K562 (cell line): ENCODE results near the gene POR. TPM values are rescaled to one million over a fixed set of nuclear protein-coding genes. Genes with fewer than 3 reads are reported as not detected.

ENCODE experiments used
- BMI1 ChIP-seq: fragments of 150-350 bp; IDR thresholded peaks from 2 replicates; pipeline ENCODE4 v1.6.1; 2014; ENCODE audit warnings: low read length
- FOXA3 ChIP-seq, 2 experiments: fragments of 450-650 bp in 1 of 2; sonication (generic) in 1 of 2; formaldehyde crosslinking; IDR thresholded peaks in 1 of 2; conservative IDR thresholded peaks in 1 of 2; 2 replicates each; pipeline versions ENCODE4 v1.4.0 to v1.8.0; 2020 to 2022; ENCODE audit warnings: mild to moderate bottlenecking in 2 of 2, missing genetic modification reagents in 1 of 2
- KAT7 ChIP-seq: sonication (generic); formaldehyde crosslinking; IDR thresholded peaks from 2 replicates; pipeline ENCODE4 v1.8.0; 2022; ENCODE audit warnings: missing genetic modification reagents, mild to moderate bottlenecking, borderline replicate concordance
- KLF13 ChIP-seq: fragments of 450-650 bp; IDR thresholded peaks from 2 replicates; pipeline ENCODE4 v1.6.1; 2016; ENCODE audit warnings: missing genetic modification characterization, low read depth, mild to moderate bottlenecking, missing compliant biosample characterization, moderate library complexity, borderline replicate concordance
- MGA ChIP-seq: fragments of 450-650 bp; IDR thresholded peaks from 2 replicates; pipeline ENCODE4 v1.6.1; 2016; ENCODE audit warnings: mild to moderate bottlenecking, moderate library complexity
- POLR2G ChIP-seq: fragments of 200-400 bp; formaldehyde crosslinking; IDR thresholded peaks from 2 replicates; pipeline ENCODE4 v1.6.1; 2017; ENCODE audit warnings: low read depth, mild to moderate bottlenecking, antibody characterized with exemption, low read length, moderate library complexity
- SMARCE1 ChIP-seq: fragments of 450-650 bp; IDR thresholded peaks from 2 replicates; pipeline ENCODE4 v1.7.1; 2016; ENCODE audit warnings: mild to moderate bottlenecking
- TAF9B ChIP-seq: fragments of 450-650 bp; IDR thresholded peaks from 2 replicates; pipeline ENCODE4 v1.6.1; 2018; ENCODE audit warnings: mild to moderate bottlenecking; ENCODE audit not compliant: partially characterized antibody
- ZBTB2 ChIP-seq: fragments of 450-650 bp; IDR thresholded peaks from 2 replicates; pipeline ENCODE4 v1.6.1; 2016; ENCODE audit warnings: antibody characterized with exemption
- ZNF280A ChIP-seq: fragments of 450-650 bp; IDR thresholded peaks from 2 replicates; pipeline ENCODE4 v1.6.1; 2018; ENCODE audit warnings: mild to moderate bottlenecking, low read depth; ENCODE audit not compliant: partially characterized antibody
- polyA plus RNA-seq, 8 experiments: library from polyadenylated mRNA; depleted of rRNA in 4 of 8; stranded (reverse) in 5 of 8; unstranded in 3 of 8; fragments of >200 nt; fragmentation: Nextera tagmentation in 2 of 8; fragmentation: Illumina TruSeq in 1 of 8; extraction: Ambion mirVana in 2 of 8; extraction: Trizol in 1 of 8; gene quantifications; 2 replicates each; pipeline versions ENCODE4 v1.2.1 to v1.2.3, GENCODE V29; 2011 to 2014; ENCODE audit warnings: inconsistent platforms in 1 of 8, missing spikeins in 1 of 8
- total RNA-seq, 7 experiments: library from RNA; depleted of rRNA in 6 of 7; stranded (reverse); fragments of >200 nt in 6 of 7; fragmentation: Illumina TruSeq in 2 of 7; extraction: Trizol in 2 of 7; gene quantifications; 2 replicates each; pipeline versions ENCODE4 v1.2.1 to v1.2.3, GENCODE V29; 2011 to 2021; ENCODE audit warnings: low replicate concordance in 1 of 7

The POR gene
- total and polyA plus RNA-seq, 9 of the 15 experiments (the other 6 are each of a cell fraction or from before 2014, with no cell fraction given), result 4.7 to 142 (median 40.8) TPM

GRCh38 chr7:75878769-75879611, 36.0 kb upstream of the POR start, which contains the start of gene RHBDD2 (continued):
- TF ChIP-seq MGA (peak; percentile 90), BMI1 (peak; percentile 90), SMARCE1 (0 out of 2 replicates have a peak, but pooled peaks have one; percentile 17), TAF9B (no peak), ZNF280A (no peak), POLR2G (peak; percentile 96), ZBTB2 (no peak), KAT7 (CRISPR knock-in tag) (peak; percentile 84; the same call in 1 of the 2 replicates), KLF13 (tag) (no peak), FOXA3 (CRISPR knock-in tag; conservative IDR thresholded peaks at IDR 0.05 in 1 of 2, IDR thresholded peaks at IDR 0.05 in 1 of 2) (0 out of 4 replicates have a peak, but pooled peaks of 1 of the 2 experiments have one; percentile 26)
